Measurements from ENCODE around the gene ITPRID2.

The ITPRID2 gene

GRCh38 chr2:181849601-181850000 is 41.9 kb upstream of the ITPRID2 start:
- DNase-seq (ENCODE audit: low read depth in 2 of 2), result no peak
- no peak overlapping the region for H3K4me3 ChIP-seq (replicated peaks in 1 of 2; ENCODE audit: low read depth in 2 of 2, low read length in 2 of 2)
- no peak for TF ChIP-seq CTCF (IDR thresholded peaks at IDR 0.05; ENCODE audit: low read depth, low read length)

- TF ChIP-seq CTCF (IDR thresholded peaks at IDR 0.05; ENCODE audit: low read depth, low read length), result no peak
- DNase-seq (ENCODE audit: low read depth in 2 of 2), result no peak
- no peak overlapping the region for H3K4me3 ChIP-seq (replicated peaks in 1 of 2; ENCODE audit: low read depth in 2 of 2, low read length in 2 of 2)
Observed at GRCh38 chr2:181850936-181851560, 40.5 kb upstream of the ITPRID2 start.

GRCh38 chr2:181851726-181852125 is 39.8 kb upstream of the ITPRID2 start:
- TF ChIP-seq CTCF (IDR thresholded peaks at IDR 0.05; ENCODE audit: low read depth, low read length), result no peak

GRCh38 chr2:181853696-181854095 is 37.8 kb upstream of the ITPRID2 start:
- DNase-seq (ENCODE audit: low read depth in 2 of 2), result no peak
- no peak overlapping the region for H3K4me3 ChIP-seq (replicated peaks in 1 of 2; ENCODE audit: low read depth in 2 of 2, low read length in 2 of 2)
- no peak for TF ChIP-seq CTCF (IDR thresholded peaks at IDR 0.05; ENCODE audit: low read depth, low read length)

More at GRCh38 chr2:181851726-181852125, 39.8 kb upstream of the ITPRID2 start:
- DNase-seq (ENCODE audit: low read depth in 2 of 2), result no peak
- H3K4me3 ChIP-seq (replicated peaks in 1 of 2; ENCODE audit: low read depth in 2 of 2, low read length in 2 of 2), result no peak overlapping the region

- no peak overlapping the region for H3K4me3 ChIP-seq (replicated peaks in 1 of 2; ENCODE audit: low read depth in 2 of 2, low read length in 2 of 2)
- peak in 1 of 2 donors; percentile 57 for DNase-seq (ENCODE audit: low read depth in 2 of 2)
- no peak for TF ChIP-seq CTCF (IDR thresholded peaks at IDR 0.05; ENCODE audit: low read depth, low read length)
Observed at GRCh38 chr2:181857483-181857882, 34.0 kb upstream of the ITPRID2 start.

- DNase-seq (ENCODE audit: low read depth in 2 of 2), result no peak
- no peak for TF ChIP-seq CTCF (IDR thresholded peaks at IDR 0.05; ENCODE audit: low read depth, low read length)
- no peak overlapping the region for H3K4me3 ChIP-seq (replicated peaks in 1 of 2; ENCODE audit: low read depth in 2 of 2, low read length in 2 of 2)
Observed at GRCh38 chr2:181858600-181858999, 32.9 kb upstream of the ITPRID2 start.

- TF ChIP-seq CTCF (IDR thresholded peaks at IDR 0.05; ENCODE audit: low read depth, low read length), result no peak
- no peak for DNase-seq (ENCODE audit: low read depth in 2 of 2)
- H3K4me3 ChIP-seq (replicated peaks in 1 of 2; ENCODE audit: low read depth in 2 of 2, low read length in 2 of 2), result no peak overlapping the region
Observed at GRCh38 chr2:181859123-181859522, 32.4 kb upstream of the ITPRID2 start.
